Pancreas (tissue), 10 donors: ENCODE results near the gene SRSF4. TPM values are rescaled to one million over a fixed set of nuclear protein-coding genes. Genes with fewer than 3 reads are reported as not detected.

Source experiments
- ATAC-seq, 4 donors: fragments of 200-7000 bp; cut with Tn5 transposase; one replicate each; pipeline versions ENCODE4 v1.8.0 to v1.9.1; 2020; ENCODE audit warnings: mild to moderate bottlenecking in 4 of 4, moderate library complexity in 4 of 4
- DNase-seq, 6 donors: peaks; one replicate each; pipeline ENCODE4 v3.0.0-alpha.2; 2020
- FAIRE-seq: peaks from 2 replicates; lab custom pipeline; 2012; peaks lifted over from hg19 to GRCh38; lab: Jason Lieb, UNC
- H3K27ac ChIP-seq, 4 donors: fragments of 200-600 bp; sonication (generic); 1 replicate in 3 of 4; 2 replicates in 1 of 4; pipeline versions ENCODE4 v1.5.0 to v1.8.0; 2020
- H3K27me3 ChIP-seq, 4 donors: fragments of 200-600 bp; one replicate each; pipeline ENCODE4 v1.8.0; 2021
- H3K36me3 ChIP-seq, 3 donors: fragments of 200-600 bp; sonication (generic) in 1 of 3; one replicate each; pipeline versions ENCODE4 v1.5.0 to v1.8.0; 2020 to 2021
- H3K4me1 ChIP-seq, 3 donors: fragments of 200-600 bp; one replicate each; pipeline ENCODE4 v1.8.0; 2021
- H3K4me3 ChIP-seq, 4 donors: fragments of 200-600 bp; sonication (generic) in 2 of 4; one replicate each; pipeline versions ENCODE4 v1.5.0 to v1.8.0; 2020 to 2021
- H3K9me3 ChIP-seq, 4 donors: fragments of 200-600 bp; one replicate each; pipeline ENCODE4 v1.8.0; 2021
- CTCF ChIP-seq, 4 donors: fragments of 200-600 bp; sonication (generic) in 3 of 4; IDR thresholded peaks; one replicate each; pipeline versions ENCODE4 v1.5.0 to v1.8.0; 2021; ENCODE audit warnings: antibody characterized with exemption in 4 of 4
- WGBS, 2 donors: extraction: QIAGEN DNeasy Blood & Tissue Kit; methylation state at CpG; one replicate each; pipeline ENCODE4 v1.1.7; 2013; 5-methylcytosine and 5-hydroxymethylcytosine counted together
- intact Hi-C, 3 donors: fragments of 100-400 bp; cut with DNase I; formaldehyde crosslinking; loops; one replicate each; pipeline versions ENCODE4 v1.11.1 to v1.14.2; 2022
- polyA plus RNA-seq, 2 donors: library from polyadenylated mRNA; stranded (reverse); fragments of 200-250 nt; gene quantifications; one replicate each; pipeline ENCODE4 v1.2.3, GENCODE V29; 2013
- total RNA-seq, 6 donors: library from RNA; stranded (reverse); fragmentation: NEBNext Ultra II Directional in 4 of 6; extraction: Animal tissue kit (Norgen Biotek cat#: 25700) in 4 of 6; gene quantifications; one replicate each; pipeline versions ENCODE4 v1.2.1 to v1.2.4, GENCODE V29; 2021 to 2023
- donor health status: healthy with polysubstance abuse.
- donor health status: DM: no; HTN: no; CAD: no; lungs with moderate emphysema.
- donor health status: DM: no; HTN: no; CAD: no.
- donor health status: control.
- donor health status: control.
- donor health status: Bipolar disorder and iron deficiency.
- donor health status: DM: yes; HTN: yes; CAD: no.
- donor health status: DM: no; HTN: no; CAD: no.
- donor health status: DM: no; HTN: no; CAD: no.
- donor health status: DM: yes; HTN: yes; CAD: no.

Gene SRSF4
- total and polyA plus RNA-seq, 8 donors = 22.6 to 72.6 (median 27.2) TPM

DNA sequence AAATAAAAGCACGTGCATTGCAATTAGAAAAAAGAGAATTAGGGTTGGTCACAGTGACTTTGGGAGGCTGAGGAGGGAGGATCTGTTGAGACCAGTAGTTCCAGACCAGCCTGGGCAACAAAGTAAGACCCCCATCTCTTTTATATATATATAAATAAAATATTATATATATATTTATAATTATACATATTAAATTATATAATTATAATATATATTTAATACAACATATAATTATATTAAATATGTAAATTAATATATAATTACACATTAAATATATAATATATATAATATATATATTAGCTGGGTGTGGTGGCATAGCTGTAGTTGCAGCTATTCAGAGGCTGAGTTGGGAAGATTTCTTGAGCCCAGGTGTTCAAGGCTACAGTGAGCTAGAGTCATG lies 81.2 kb downstream of the SRSF4 start:
- H3K4me3 ChIP-seq = no peak overlapping the region
- no peaks in the 10 kb centered on the region for H3K9me3 ChIP-seq
- DNase-seq = no peak
- TF ChIP-seq CTCF (IDR thresholded peaks at IDR 0.05) = no peak
- no peak for ATAC-seq
- WGBS, 2 donors = 90 to 91% methylated on average over 1 of the region's 1 CpG
- H3K27ac ChIP-seq = no peak overlapping the region
- H3K36me3 ChIP-seq = no peaks in the 10 kb centered on the region
- no peaks in the 10 kb centered on the region for H3K4me1 ChIP-seq
- no peaks in the 10 kb centered on the region for H3K27me3 ChIP-seq
- no peak for FAIRE-seq
- intact Hi-C loops = no loop called here

DNA sequence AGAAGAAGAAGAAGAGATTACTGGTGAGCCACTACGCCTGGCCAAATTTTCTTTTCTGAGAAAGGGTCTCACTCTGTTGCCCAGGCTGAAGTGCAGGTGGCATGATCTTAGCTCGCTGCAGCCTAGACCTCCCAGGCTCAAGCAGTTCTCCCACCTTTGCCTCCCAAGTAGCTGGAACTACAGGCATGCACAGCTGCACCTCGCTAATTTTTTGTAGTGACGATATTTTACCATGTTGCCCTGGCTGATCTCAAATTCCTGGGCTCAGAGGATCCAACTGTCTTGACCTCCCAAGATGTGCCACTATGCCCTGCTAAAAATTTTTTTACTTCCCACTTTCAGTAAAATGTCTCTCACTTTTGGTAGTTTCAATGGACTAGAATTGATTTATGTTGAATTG lies 82.4 kb downstream of the SRSF4 start:
- Histone ChIP-seq H3K27me3 (no peaks in the 10 kb centered on the region), H3K36me3 (no peaks in the 10 kb centered on the region), H3K9me3 (no peaks in the 10 kb centered on the region), H3K4me3 (no peak overlapping the region), H3K4me1 (no peaks in the 10 kb centered on the region), H3K27ac (no peak overlapping the region)
- intact Hi-C loops = no loop called here
- no peak for TF ChIP-seq CTCF (IDR thresholded peaks at IDR 0.05)
- ATAC-seq = no peak
- no peak for DNase-seq
- no peak for FAIRE-seq
- 84 to 97% methylated on average over 4 of the region's 4 CpGs for WGBS, 2 donors

Other genes with a start within 250 kb of the SRSF4 start
- gene TMEM200B, start 58.0 kb downstream of the SRSF4 start, total RNA-seq = 1 to 10 TPM in 1 of 6 donors, under 1 TPM in 5; 0.23 to 1.3 (median 0.65) TPM
- gene TMEM200B, start 58.0 kb downstream of the SRSF4 start, polyA plus RNA-seq = under 1 TPM; 0.72 to 0.94 TPM
- 10 to 100 TPM in 3 of 6 donors, 1 to 10 TPM in 3; 9.0 to 13.0 (median 9.8) TPM for gene MECR, start 49.0 kb upstream of the SRSF4 start, total RNA-seq
- 10 to 100 TPM; 17.4 to 19.6 TPM for gene MECR, start 49.0 kb upstream of the SRSF4 start, polyA plus RNA-seq
- gene PTPRU, start 54.6 kb upstream of the SRSF4 start, total RNA-seq = 10 to 100 TPM; 12.3 to 20.9 (median 15.7) TPM
- gene PTPRU, start 54.6 kb upstream of the SRSF4 start, polyA plus RNA-seq = 10 to 100 TPM; 13.7 to 16.6 TPM